Prostate gland (tissue), 2 donors: ENCODE measurements around the gene MARK2. TPM values are rescaled to one million over a fixed set of nuclear protein-coding genes. Genes with fewer than 3 reads are reported as not detected.

ENCODE experiments used
- DNase-seq: peaks from one replicate; pipeline ENCODE4 v3.0.0-alpha.2; 2019; ENCODE audit warnings: low spot score
- H3K27ac ChIP-seq, 2 donors: fragments of 200-600 bp; sonication (generic); 2 replicates each; pipeline ENCODE4 v1.5.1; 2017 to 2019
- H3K27me3 ChIP-seq: fragments of 200-600 bp; sonication (generic); replicated peaks from 2 replicates; pipeline ENCODE4 v1.5.1; 2019; ENCODE audit not compliant: insufficient read depth
- H3K36me3 ChIP-seq, 2 donors: fragments of 200-600 bp; sonication (generic); 1 replicate in 1 of 2; 2 replicates in 1 of 2; pipeline versions ENCODE4 v1.5.1 to v1.8.1; 2017 to 2019
- H3K4me1 ChIP-seq: fragments of 200-600 bp; sonication (generic); replicated peaks from 2 replicates; pipeline ENCODE4 v1.5.1; 2019
- H3K4me3 ChIP-seq, 2 donors: fragments of 200-600 bp; sonication (generic); 2 replicates each; pipeline ENCODE4 v1.5.1; 2017 to 2019
- H3K9me3 ChIP-seq: fragments of 200-600 bp; sonication (generic); 2 replicates; pipeline ENCODE4 v1.5.1; 2017
- POLR2A ChIP-seq: fragments of 450-650 bp; IDR thresholded peaks from one replicate; pipeline ENCODE4 v1.6.1; 2016; ENCODE audit warnings: antibody characterized with exemption, mild to moderate bottlenecking
- POLR2AphosphoS5 ChIP-seq: sonication (generic); formaldehyde crosslinking; IDR thresholded peaks from one replicate; pipeline ENCODE4 v1.6.1; 2017; ENCODE audit warnings: antibody characterized with exemption
- WGBS: methylation state at CpG from one replicate; pipeline ENCODE4 v1.1.5; 2018; 5-methylcytosine and 5-hydroxymethylcytosine counted together
- intact Hi-C: fragments of 100-400 bp; cut with DNase I; formaldehyde crosslinking; loops from one replicate; pipeline ENCODE4 v1.14.2; 2022
- total RNA-seq, 2 donors: library from RNA; depleted of rRNA; stranded (reverse); fragments of >200 nt; gene quantifications; one replicate each; pipeline ENCODE4 v1.1.0, GENCODE V29; 2016
- TF ChIP-seq, protein P1 (sequence below), 4 experiments: fragments of 200-600 bp in 2 of 4; fragments of 450-650 bp in 2 of 4; sonication (generic) in 2 of 4; IDR thresholded peaks; 1 replicate in 3 of 4; 2 replicates in 1 of 4; pipeline ENCODE4 v1.5.1; 2016 to 2019; ENCODE audit warnings: antibody characterized with exemption in 4 of 4, mild to moderate bottlenecking in 2 of 4, moderate library complexity in 2 of 4

MARK2 gene
- total RNA-seq, 2 donors from 2014 or later = 65.4 to 67.2 TPM

DNA sequence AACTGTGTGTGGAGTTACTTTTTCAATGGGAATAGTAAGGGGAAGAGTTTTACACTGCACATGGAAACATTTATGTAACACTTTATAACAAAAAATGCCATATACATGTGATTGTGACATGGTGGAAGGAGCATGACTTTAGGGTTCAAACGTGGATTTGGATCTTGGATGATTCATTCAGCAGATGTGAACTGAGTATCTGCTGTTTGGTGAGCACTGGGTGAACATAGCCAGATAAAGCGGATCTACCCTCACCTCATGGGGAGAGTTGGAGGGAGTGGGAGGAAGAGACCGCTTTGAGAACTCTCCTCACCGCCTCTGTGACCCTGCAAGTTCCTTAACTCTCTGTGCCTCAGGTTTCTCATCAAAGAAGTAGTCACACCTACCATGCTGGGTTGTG is 103.0 kb downstream of the MARK2 start:
- 86% methylated on average over 4 of the region's 4 CpGs for WGBS
- H3K9me3 ChIP-seq = no peaks in the 10 kb centered on the region
- intact Hi-C loops = no loop called here
- H3K27me3 ChIP-seq = no peaks in the 10 kb centered on the region
- H3K4me3 ChIP-seq = no peak overlapping the region
- DNase-seq = no peak
- TF ChIP-seq POLR2AphosphoS5 (no peak), POLR2A (no peak)
- TF ChIP-seq, protein P1, sequence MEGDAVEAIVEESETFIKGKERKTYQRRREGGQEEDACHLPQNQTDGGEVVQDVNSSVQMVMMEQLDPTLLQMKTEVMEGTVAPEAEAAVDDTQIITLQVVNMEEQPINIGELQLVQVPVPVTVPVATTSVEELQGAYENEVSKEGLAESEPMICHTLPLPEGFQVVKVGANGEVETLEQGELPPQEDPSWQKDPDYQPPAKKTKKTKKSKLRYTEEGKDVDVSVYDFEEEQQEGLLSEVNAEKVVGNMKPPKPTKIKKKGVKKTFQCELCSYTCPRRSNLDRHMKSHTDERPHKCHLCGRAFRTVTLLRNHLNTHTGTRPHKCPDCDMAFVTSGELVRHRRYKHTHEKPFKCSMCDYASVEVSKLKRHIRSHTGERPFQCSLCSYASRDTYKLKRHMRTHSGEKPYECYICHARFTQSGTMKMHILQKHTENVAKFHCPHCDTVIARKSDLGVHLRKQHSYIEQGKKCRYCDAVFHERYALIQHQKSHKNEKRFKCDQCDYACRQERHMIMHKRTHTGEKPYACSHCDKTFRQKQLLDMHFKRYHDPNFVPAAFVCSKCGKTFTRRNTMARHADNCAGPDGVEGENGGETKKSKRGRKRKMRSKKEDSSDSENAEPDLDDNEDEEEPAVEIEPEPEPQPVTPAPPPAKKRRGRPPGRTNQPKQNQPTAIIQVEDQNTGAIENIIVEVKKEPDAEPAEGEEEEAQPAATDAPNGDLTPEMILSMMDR (IDR thresholded peaks at IDR 0.05) = no peak
- no peaks in the 10 kb centered on the region for H3K4me1 ChIP-seq
- no peak overlapping the region for H3K27ac ChIP-seq
- no peaks in the 10 kb centered on the region for H3K36me3 ChIP-seq

DNA sequence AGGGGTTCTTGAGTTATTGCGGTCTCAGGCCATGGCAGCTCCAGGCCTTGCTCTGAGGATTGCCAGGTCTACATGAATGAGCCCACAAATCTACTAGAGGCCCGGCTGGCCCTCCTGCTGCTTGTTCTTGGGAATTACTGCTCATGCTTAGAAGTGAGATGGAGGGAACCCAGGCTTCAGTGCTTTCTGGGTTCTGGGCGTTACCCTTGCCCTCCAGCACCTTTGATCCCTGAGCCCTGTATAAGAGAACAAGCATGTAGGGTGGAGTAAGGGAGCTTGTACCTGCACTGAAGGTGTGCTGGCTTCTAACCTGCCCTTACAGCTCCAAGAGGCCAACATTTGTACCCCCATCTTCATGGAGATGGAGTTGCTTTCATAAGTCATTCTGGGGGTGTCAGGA is 103.9 kb downstream of the MARK2 start:
- H3K27ac ChIP-seq = no peak overlapping the region
- 80% methylated on average over 3 of the region's 3 CpGs for WGBS
- no peaks in the 10 kb centered on the region for H3K36me3 ChIP-seq
- no peak for TF ChIP-seq POLR2AphosphoS5
- TF ChIP-seq, protein P1 (IDR thresholded peaks at IDR 0.05) = no peak
- TF ChIP-seq POLR2A = no peak
- no peaks in the 10 kb centered on the region for H3K9me3 ChIP-seq
- intact Hi-C loops = no loop called here
- H3K4me3 ChIP-seq = no peak overlapping the region
- no peaks in the 10 kb centered on the region for H3K27me3 ChIP-seq
- no peak for DNase-seq
- no peaks in the 10 kb centered on the region for H3K4me1 ChIP-seq

DNA sequence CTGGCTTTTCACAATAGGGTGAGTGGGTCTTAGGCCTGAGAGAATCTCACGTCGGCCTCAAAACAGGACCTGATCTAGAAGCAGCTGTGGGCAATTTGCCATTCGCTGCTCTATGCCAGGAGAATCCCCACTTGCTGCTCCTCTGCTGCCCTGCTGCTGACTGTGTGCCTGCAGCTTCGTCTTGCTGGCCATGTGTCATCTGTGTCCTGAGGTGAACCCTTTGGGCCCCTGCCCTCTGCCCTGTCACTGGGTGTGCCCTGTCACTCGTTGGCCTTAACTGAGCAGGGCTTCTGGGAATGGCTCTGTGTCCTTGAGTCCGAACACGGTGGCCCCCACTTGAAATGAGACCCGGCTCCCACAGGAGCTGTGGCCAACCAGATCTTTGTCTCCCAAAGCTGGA is 106.1 kb downstream of the MARK2 start:
- Histone ChIP-seq H3K27me3 (no peaks in the 10 kb centered on the region), H3K4me1 (no peaks in the 10 kb centered on the region), H3K4me3 (no peak overlapping the region), H3K27ac (peak overlapping the region; percentile 14 to 19), H3K9me3 (no peaks in the 10 kb centered on the region), H3K36me3 (no peaks in the 10 kb centered on the region)
- WGBS = 39% methylated on average over 8 of the region's 8 CpGs
- DNase-seq = no peak
- intact Hi-C loops = loop anchor here (1.0 to 2.0 kb wide), 2 partner anchors 108 to 176 kb away; partner anchors contain the start of gene ZFTA
- TF ChIP-seq, protein P1 (IDR thresholded peaks at IDR 0.05) = no peak
- TF ChIP-seq POLR2AphosphoS5 (no peak), POLR2A (no peak)

DNA sequence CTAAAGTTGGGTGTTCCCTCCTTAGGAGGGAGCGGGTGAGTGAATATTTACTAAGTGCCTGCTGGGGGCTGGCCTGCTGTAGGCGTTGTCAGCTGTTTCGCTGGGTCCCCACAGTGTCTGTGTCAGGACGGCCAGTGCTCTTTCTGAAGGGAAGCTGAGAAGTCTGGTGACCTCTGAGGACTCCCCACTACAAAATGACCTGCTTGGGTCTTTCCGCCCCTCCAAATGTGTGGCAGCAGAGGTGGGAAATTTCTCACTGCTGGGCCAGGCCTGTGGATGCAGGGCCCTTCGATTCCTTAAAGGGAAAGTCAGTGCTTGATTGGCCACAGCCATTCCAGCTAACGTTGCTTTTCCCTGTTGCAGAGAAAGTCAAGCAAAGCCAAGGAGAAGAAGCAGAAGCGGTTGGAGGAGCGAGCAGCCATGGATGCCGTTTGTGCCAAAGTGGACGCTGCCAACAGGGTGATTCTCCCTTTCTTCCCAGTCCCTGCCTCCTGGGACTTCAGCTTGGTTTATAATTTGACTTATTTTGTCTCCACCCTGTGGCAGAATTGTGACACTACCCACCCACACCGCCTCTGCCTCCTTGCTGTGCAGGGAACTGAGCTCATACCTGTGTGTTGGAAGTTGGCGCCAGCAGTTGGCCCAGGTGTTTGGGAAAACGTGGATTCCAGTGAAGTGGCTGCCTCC is 106.7 kb downstream of the MARK2 start:
- 23% methylated on average over 14 of the region's 14 CpGs for WGBS
- TF ChIP-seq, protein P1 (IDR thresholded peaks at IDR 0.05) = peak; percentile 50 to 96 (median 85)
- TF ChIP-seq POLR2AphosphoS5 (peak; percentile 71), POLR2A (no peak)
- Histone ChIP-seq H3K9me3 (no peaks in the 10 kb centered on the region), H3K4me1 (no peaks in the 10 kb centered on the region), H3K36me3 (no peaks in the 10 kb centered on the region), H3K27ac (peak overlapping the region; percentile 14 to 19), H3K27me3 (no peaks in the 10 kb centered on the region), H3K4me3 (no peak overlapping the region)
- intact Hi-C loops = loop anchor here (1.0 to 2.0 kb wide), 2 partner anchors 108 to 177 kb away; partner anchors contain the start of gene ZFTA
- DNase-seq = peak; percentile 85
